ENCODE results near the gene MMP2.

DNA sequence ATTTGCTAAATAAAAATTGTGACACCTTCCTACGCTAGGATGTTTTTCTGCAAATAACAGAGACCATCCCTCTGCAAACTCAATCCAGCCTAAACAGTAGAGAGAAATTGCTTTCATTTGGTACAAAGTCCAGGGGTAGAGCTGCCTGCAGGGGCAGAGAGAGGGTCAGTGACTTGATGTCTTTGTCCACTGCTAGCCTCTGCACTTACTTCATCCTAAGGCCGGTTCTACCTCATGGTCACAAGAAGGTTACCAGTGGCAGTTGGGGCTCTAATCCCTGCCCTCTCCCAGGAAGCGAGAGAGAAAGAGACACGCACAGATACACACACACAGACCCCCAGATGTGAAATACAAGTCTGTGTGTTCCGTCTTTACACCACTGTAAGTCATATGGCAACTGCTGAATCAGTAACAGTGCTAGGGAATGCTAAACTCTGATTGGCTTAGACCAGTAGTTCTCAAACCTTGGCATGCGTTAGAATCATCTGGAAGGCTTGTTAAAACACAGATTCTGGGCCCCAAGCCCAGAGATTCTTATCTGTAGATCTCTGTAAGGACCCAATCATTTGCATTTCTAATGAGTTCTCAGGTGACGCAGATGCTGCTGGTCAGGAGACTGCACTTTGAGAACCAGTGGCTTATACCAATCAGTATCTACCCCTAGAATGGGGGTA is 16.8 kb downstream of the MMP2 start:
- TF ChIP-seq, protein P1, sequence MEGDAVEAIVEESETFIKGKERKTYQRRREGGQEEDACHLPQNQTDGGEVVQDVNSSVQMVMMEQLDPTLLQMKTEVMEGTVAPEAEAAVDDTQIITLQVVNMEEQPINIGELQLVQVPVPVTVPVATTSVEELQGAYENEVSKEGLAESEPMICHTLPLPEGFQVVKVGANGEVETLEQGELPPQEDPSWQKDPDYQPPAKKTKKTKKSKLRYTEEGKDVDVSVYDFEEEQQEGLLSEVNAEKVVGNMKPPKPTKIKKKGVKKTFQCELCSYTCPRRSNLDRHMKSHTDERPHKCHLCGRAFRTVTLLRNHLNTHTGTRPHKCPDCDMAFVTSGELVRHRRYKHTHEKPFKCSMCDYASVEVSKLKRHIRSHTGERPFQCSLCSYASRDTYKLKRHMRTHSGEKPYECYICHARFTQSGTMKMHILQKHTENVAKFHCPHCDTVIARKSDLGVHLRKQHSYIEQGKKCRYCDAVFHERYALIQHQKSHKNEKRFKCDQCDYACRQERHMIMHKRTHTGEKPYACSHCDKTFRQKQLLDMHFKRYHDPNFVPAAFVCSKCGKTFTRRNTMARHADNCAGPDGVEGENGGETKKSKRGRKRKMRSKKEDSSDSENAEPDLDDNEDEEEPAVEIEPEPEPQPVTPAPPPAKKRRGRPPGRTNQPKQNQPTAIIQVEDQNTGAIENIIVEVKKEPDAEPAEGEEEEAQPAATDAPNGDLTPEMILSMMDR (IDR thresholded peaks at IDR 0.05; ENCODE audit: poor library complexity) = no peak
- TF ChIP-seq EZH2 (IDR thresholded peaks at IDR 0.05; ENCODE audit: borderline replicate concordance) (no peak), EZH2phosphoT487 (IDR thresholded peaks at IDR 0.05; ENCODE audit: low read depth, severe bottlenecking, unreplicated experiment) (no peak)
